NCI-H128 (cell line): ENCODE data around the gene AKAP9.
A peak's percentile ranks its signal among the peaks of the same experiment; 100 is the strongest.
"Not testable (repeated sequence)": the region's sequence is repeated elsewhere in the genome, so short reads cannot be mapped to it uniquely, and the experiment has no call there.

Experiments used
- DNase-seq: peaks from one replicate; lab custom pipeline; 2025; ENCODE audit not compliant: unreplicated experiment; lab: John Stamatoyannopoulos, UW

The AKAP9 gene

DNA sequence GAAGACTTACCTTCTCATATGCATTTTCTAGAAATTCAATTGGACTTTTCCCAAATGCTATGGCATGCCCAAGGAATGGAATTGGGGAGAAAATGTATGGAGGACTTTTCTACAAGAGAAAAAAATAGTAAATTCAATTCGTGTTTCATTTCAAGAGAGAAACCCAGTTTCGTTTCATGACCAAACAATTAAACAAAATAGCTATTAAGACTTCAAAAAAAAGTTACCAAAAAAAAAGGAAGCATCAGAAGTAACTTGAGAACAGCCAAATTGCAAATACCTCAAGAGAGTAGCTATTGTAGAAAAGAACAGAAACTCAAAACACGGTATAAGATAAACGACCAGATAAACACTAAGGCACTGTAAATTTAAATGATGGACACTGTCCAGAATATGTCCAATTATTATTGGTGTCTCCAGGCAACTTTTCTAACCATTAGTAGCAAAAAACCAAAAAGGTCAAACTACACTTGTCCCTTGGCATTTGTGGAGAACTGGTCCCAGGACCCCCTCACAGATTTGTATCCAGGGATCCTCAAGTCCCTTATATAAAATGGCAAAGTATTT, 191.2 kb downstream of the AKAP9 start:
- no peak for DNase-seq

DNA sequence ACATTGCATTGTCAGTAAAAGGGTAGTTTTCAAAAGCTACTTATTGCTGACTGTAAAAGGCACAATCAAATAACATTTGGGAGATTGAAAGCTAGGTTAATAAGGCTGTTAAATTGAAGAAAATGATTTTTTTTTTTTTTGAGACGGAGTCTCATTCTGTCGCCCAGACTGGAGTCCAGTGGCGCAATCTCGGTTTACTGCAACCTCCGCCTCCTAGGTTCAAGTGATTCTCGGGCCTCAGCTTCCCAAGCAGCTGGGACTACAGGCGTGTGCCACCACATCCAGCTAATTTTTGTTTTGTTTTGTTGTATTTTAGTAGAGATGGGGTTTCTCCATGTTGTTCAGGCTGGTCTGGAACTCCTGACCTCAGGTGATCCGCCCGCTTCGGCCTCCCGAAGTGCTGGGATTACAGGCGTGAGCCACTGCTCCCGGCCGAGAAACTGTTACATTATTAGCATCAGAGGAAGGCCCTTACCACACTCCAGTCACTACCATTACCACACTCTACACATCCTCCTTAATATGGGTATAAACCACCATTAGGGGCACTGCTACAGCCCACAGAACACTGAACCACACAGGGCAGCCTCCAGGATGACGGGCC, 192.6 kb downstream of the AKAP9 start:
- no peak for DNase-seq

DNA sequence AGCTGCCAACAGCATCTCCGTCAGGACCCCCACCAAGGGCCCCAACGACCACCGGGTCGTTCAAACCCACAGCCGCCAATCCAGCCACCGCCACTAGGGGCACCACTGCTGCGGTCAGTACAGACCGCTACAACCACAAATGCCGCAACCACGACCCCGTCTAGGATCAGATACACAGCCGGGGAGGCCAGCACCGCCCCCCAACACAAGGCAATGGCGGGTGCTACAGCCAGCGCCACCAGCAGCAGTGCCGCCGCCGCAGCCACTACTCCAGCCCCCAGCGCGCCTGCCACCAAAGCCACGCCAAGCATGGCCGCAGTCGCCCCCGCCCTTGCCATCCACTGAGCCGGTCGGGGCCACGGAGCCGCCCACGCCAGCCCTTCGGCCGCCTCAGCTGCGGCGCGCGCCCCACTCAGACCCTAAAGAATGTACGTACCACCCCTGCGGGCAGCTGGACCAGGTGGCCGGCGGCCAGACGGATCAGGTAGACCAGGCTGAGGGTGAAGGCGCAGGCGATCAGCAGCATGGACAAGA, 193.1 kb downstream of the AKAP9 start:
- DNase-seq: peak; percentile 43

DNA sequence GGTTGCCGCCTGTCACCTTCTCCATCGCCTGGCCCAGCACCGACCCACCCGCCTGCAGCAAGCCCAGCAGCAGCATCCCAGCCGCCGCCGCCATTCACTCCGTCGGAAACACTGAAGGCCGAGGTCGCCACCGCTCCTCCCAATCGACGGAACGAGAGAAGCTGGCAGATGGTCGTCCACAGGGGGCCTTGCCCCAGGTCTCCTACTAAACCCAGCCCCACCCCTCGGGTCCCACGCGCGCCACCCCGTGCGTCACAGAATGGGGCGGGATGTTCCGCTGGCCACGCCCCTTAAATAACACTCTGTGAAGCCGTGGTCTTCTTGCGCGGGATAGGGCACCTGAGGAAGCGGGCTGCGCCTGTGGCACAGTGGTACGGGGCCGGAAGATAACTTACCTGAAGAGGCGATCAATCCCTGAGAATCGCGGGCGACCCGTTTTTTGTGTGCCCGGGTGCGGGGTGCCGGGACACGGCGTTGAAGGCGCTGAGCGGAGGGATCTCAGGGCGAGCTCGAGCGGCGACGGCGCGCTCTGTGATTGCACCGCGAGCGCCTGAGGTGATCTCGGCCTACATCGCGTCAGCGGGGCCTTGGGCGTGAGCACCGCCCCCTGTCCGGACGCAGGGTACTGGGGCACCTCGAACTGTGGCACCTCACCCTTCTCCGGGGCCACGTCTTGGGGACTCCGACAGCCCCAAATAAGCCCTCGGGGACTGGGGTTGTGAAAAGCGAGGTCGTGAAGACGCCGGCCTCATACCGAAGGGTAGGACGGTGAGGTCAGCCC, 193.8 kb downstream of the AKAP9 start, which contains the start of gene CYP51A1:
CYP51A1 (minus strand) TSS at position 207 of the 781 bp plus-strand sequence; CDS start at position 94, 113 bp downstream.
- peak; percentile 93 for DNase-seq

DNA sequence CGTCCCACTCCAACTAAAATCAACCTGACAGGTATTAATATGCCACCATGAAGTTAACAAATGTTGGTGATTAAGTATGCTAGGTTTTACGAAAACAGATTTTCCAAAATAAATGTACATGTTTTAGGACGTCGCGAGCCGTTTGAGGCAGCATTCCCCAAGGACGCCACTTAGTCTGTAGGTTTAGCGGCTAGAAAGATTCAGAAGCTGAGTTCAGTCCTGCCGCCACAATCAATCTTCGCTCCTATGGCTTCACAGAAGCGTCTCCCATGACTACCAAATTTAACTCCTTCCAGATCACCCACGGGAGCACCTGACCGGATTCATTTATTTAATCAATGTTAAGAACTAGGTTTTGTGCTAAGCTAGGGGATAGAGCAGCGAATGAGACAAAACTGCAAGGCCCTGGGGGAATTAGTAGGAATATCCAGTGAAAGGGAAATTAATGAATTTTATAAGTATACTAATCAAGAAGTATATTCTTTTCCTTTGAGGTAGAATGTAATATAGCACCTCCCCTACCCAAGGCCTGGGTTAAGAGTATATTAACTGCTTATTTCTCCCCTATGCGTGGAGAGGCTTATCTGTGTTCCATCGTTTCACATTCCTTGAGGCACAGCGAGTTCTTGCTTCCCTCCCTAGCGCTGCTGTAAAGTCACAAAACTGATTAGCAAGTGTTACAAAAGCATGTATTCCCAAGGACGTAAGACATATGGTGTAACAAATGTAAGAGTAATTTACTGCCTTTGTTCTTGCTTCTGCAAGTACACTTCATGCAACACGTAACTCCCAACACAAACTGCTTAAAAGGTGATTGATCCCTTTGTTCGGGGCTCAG, 194.6 kb downstream of the AKAP9 start:
- no peak for DNase-seq

DNA sequence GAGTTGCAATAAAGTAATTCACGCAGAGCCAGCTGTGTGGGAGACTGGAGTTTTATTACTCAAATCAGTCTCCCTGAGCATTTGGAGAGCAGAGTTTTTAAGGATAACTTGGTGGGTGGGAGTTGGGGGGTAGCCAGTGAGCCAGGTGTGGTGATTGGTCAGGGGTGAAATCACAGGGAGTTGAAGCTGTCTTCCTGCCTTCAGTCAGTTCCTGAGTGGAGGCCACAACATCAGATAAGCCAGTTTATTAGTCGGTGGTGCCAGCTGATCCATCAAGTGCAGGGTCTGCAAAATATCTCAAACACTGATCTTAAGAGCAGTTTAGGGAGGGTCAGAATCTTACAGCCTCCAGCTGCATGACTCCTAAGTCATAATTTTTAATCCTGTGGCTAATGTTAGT, 196.9 kb downstream of the AKAP9 start:
- no peak for DNase-seq

DNA sequence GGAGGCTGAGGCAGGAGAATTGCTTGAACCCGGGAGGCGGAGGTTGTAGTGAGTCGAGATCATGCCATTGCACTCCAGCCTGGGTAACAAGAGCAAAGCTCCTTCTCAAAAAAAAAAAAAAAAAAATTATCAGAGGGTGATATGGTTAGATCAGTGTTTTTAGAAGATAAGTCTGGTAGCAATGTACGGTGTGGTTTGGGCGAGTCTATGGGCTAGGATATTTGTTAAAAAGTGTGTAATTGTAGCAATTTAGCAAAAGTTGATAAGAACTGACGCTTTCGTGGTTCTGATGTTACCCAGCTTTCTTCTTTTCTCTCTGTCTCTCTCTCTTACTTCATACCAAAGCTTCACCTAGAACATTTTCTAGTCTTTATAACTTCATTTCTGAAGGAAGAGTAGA, 200.5 kb downstream of the AKAP9 start:
- no peak for DNase-seq

GRCh38 chr7:92142791-92143190, 202.1 kb downstream of the AKAP9 start:
- DNase-seq: not testable (repeated sequence)

DNA sequence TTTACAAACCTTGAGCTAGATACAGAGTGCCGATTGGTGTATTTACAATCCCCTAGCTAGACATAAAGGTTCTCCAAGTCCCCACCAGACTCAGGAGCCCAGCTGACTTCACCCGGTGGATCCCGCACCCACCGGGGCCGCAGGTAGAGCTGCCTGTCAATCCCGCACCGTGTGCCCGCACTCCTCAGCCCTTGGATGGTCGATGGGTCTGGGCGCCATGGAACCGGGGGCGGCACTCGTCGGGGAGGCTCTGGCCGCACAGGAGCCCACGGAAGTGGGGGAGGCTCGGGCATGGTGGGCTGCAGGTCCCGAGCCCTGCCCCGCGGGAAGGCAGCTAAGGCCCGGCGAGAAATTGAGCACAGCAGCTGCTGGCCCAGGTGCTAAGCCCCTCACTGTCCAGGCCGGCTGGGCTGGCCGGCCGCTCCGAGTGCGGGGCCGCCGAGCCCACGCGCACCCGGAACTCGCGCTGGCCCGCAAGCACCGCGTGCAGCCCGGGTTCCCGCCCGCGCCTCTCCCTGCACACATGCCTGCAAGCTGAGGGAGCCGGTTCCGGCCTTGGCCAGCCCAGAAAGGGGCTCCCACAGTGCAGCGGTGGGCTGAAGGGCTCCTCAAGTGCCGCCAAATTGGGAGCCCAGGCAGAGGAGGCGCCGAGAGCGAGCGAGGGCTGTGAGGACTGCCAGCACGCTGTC, 202.7 kb downstream of the AKAP9 start:
- not testable (repeated sequence) for DNase-seq

DNA sequence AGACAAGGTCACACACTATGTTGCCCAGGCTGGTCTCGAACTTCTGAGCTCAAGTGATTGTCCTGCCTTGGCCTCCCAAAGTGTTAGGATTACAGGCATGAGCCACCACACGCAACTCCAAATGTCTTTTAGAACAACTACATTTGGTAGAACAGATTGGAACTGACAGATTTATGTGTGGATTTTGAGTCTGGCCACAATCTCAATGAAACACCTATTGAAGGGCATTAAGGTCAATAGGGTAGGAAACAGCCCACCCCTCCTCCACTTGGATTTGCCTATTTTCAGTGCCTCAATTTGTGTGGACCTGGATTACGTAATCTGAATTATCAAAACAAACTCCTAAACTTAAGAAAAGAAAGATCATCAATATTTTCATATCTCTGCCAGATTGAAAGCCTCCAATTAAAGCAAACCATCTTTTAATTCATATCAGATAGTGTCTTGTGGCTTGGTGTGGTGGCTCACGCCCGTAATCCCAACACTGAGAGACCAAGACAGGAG, 209.1 kb downstream of the AKAP9 start:
- DNase-seq: no peak

DNA sequence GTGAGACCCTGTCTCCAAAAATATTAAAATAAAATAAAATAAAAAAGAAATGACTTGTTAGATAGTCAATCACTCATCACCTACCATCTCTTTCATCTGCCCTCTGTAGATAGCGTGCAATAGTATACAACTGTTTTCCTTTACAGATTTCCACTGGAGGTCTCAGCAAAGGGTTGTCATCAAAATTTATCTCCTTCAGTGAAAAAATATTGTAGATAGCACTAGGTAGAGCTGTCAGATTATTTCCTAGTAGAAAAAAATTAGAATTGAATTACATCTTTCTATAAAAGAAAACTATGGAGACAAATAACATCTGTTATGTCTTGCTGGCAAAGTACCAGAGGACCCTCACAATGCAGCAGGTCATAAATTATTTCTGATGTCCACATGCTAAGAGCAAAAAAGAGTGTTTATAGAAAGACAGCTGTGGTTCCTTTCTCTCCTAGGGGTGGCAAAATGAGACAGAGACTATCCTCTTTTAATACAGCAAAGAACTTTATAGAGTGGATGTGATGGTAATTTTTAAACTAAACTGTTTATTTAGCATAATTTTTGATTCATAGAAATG, 209.9 kb downstream of the AKAP9 start:
- no peak for DNase-seq

- DNase-seq: no peak
These were observed 214.6 kb downstream of the AKAP9 start for GRCh38 chr7:92155108-92155739.

GRCh38 chr7:92156990-92157389, 216.3 kb downstream of the AKAP9 start:
- DNase-seq: no peak

DNA sequence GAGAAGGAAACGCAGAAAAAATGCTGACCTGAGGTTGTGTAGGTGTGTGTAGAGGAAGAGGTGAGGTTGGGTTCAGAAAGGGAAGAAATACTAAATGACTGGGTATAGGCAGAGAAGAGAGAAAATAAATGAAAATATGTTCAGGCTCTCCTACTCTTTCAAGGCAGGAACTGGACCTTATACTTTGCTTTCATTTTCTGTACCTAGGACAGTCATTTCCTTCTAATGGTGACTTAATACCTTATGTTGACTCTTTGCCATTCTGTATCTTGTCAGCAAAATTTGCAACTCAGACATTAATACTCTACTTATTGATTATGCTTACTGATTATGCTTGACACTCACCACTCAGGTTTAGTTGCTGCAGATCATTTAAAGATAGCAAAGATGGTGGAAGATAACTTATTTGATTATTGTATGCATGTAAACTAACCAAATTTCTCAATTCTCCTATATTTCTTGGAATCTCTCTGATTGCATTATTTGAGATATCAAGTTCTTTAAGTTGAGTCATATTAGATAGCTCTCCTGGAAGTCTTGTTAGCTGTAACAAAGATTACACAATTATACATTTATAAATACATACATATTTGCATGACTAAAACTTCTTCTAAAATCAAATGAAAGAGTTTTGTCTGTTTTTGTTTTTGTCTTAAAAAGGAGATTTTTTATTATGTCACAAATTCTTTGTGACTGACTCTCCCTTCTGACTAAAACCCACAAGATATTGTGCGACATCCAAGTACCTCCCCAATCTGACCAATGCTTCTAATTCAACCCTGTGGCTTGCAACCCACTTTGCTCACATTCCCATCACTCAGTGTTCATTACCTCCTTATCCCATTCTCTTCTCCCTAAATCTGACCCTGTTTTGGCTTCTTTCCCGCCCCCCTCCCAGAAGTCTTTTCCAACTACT, 218.3 kb downstream of the AKAP9 start:
- no peak for DNase-seq
